ENCODE results near the gene TMEM171.
A peak's percentile ranks its signal among the peaks of the same experiment; 100 is the strongest.

TMEM171 gene, protein sequence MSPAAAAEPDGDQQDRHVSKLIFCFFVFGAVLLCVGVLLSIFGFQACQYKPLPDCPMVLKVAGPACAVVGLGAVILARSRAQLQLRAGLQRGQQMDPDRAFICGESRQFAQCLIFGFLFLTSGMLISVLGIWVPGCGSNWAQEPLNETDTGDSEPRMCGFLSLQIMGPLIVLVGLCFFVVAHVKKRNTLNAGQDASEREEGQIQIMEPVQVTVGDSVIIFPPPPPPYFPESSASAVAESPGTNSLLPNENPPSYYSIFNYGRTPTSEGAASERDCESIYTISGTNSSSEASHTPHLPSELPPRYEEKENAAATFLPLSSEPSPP

DNA sequence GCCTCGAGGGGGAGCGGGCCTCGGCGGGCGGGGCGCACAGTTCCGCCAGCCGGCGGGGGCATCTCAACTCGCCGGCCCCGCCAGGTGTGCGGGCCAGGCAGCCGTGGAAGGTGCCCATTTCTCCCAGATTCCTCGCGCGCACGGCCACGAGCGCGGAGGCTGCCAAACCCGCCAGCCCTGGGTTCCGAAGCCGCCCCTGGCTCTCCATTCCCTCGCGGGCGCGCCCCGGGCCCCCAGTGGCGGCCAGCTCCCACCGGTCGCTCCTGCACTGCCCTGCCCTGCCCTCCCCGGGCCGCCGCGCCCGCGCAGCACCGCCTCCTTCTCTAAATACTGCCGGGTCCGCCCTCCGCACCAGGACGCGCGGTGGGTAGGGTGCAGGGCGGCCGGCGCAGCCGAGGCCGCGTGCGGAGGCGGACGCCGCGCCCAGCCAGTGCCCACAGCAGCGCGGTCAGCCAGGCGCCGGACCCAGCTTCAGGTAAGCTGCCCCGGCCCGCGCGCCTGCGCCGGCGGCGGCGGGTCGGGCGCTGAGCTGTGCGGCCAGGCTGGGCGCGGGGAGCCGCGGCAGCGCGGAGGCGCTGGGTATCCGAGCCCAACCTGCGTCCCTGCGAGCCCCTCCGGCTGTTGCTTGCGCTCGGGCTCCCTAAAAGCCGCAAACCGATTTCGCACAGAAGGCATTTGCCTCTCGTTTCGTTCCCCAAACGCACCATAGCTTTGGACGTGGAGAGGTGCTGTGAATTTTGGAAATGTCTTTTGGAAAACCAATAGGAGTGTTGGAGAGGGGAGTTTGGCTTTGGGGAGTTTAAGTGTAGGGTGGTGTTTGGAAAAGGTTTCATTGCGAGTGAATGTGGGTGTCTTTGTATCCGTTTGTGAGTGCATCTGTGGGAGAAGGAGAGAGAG lies at the start of gene TMEM171:
Gene TMEM171, plus strand, starts transcription at position 354 of the 897 bp plus-strand sequence. CDS start 2,799 bp downstream, outside the sequence.
- DNase-seq (ENCODE audit: low read depth) = peak; percentile 35
- no peak for TF ChIP-seq CTCF (conservative IDR thresholded peaks at IDR 0.05; ENCODE audit: control insufficient read depth, insufficient read depth, low read depth, low read length)
- peak within 1 kb of the TSS; percentile 70 for H3K4me3 ChIP-seq (ENCODE audit: control insufficient read depth, low read depth, low read length)

DNA sequence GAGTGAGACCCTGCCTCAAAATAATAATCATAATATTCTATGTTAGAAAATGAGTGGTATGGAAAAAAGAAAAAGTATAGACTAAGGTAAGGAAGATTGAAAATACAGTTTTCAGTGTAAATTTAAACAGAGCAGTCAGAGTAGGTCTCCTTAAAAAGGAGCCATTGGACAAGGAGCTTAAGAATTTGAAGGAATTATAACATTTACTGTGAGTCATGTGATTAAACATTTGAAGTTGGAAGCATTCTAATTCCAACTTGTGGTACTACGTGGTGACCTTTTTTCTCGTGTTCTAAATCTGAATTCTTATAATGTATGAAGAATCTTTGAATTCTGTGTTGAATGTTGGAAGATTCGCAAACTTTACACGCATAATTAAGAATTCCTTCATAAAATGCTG lies 39.3 kb upstream of the TMEM171 start:
- no peak for DNase-seq (ENCODE audit: low read depth)
- H3K4me3 ChIP-seq (ENCODE audit: control insufficient read depth, low read depth, low read length) = no peak overlapping the region
- TF ChIP-seq CTCF (conservative IDR thresholded peaks at IDR 0.05; ENCODE audit: control insufficient read depth, insufficient read depth, low read depth, low read length) = no peak

DNA sequence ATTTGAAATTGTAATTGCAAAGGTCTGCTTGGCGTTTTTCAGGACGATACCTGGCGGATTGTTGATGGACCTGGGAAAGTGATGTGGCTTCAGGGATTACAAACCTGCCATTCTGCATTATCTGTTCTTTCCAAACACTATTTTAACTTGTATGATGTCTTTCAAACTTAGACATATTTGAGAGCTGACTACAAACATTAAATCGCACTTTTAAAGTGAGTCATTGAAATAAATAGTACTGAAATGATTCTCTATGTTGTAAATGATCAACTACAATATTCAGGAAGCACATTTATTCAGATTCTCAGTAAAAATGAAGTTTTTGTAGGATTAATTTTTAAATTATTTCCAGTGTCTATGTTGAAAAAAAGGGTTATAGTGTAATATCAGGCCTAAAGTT lies 32.3 kb upstream of the TMEM171 start:
- no peak for DNase-seq (ENCODE audit: low read depth)
- no peak for TF ChIP-seq CTCF (conservative IDR thresholded peaks at IDR 0.05; ENCODE audit: control insufficient read depth, insufficient read depth, low read depth, low read length)
- no peak overlapping the region for H3K4me3 ChIP-seq (ENCODE audit: control insufficient read depth, low read depth, low read length)

DNA sequence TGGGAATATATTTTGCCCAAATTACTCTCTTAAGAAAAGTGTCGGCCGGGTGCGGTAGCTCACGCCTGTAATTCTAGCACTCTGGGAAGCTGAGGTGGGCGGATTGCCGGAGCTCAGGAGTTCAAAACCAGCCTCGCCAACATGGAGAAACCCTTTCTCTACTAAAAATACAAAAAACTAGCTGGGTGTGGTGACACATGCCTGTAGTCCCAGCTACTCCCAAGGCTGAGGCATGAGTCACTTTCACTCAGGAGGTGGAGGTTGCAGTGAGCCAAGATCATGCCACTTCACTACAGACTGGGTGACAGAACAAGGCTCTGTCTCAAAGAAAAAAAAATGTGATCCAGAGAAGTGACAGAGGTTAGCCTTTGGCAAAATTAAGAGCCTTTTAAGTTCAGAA lies 26.4 kb upstream of the TMEM171 start:
- no peak for TF ChIP-seq CTCF (conservative IDR thresholded peaks at IDR 0.05; ENCODE audit: control insufficient read depth, insufficient read depth, low read depth, low read length)
- DNase-seq (ENCODE audit: low read depth) = peak; percentile 76
- H3K4me3 ChIP-seq (ENCODE audit: control insufficient read depth, low read depth, low read length) = no peak overlapping the region

GRCh38 chr5:73094415-73094814 lies 26.0 kb upstream of the TMEM171 start:
- TF ChIP-seq CTCF (conservative IDR thresholded peaks at IDR 0.05; ENCODE audit: control insufficient read depth, insufficient read depth, low read depth, low read length) = no peak
- DNase-seq (ENCODE audit: low read depth) = no peak
- H3K4me3 ChIP-seq (ENCODE audit: control insufficient read depth, low read depth, low read length) = no peak overlapping the region

DNA sequence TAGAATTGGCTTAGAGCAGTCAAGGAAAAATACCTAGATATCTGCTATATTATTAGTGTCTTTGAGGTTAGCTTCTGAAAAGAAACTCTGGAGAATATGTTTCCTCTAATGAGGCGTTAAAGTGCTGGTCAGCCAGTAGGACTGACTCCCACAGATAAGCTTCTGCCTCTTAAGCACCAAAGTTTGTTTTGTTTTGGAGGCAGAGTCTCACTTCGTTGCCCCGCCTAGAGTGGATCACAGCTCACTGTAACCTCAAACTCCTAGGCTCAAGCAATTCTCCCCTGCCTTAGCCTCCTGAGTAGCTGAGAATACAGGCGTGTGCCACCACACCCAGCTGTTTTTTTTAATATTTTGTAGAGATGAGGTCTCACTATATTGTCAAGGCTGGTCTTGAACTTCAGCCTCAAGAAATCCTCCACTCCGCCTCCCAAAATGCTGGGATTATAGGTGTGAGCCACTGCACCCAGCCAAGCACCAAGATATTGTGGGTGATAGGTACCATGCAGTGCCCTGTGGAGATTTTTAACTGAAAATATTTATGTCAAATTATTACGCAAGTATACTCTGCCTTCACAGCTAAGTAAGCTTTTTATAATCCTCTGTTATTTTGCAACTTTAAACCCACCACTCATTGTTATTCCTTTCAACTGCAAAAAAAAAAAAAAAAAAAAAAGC lies 24.7 kb upstream of the TMEM171 start:
- H3K4me3 ChIP-seq (ENCODE audit: control insufficient read depth, low read depth, low read length) = no peak overlapping the region
- no peak for TF ChIP-seq CTCF (conservative IDR thresholded peaks at IDR 0.05; ENCODE audit: control insufficient read depth, insufficient read depth, low read depth, low read length)
- no peak for DNase-seq (ENCODE audit: low read depth)
